CD4-positive, alpha-beta T cell (primary cell): Measurements from ENCODE around the gene ADAD1. TPM values are rescaled to one million over a fixed set of nuclear protein-coding genes. Genes with fewer than 3 reads are reported as not detected.

Source experiments
- ATAC-seq: fragments of 200-7000 bp; cut with Tn5 transposase; one replicate; pipeline ENCODE4 v1.10.0; 2022; ENCODE audit warnings: mild to moderate bottlenecking; ENCODE audit not compliant: poor library complexity
- CTCF ChIA-PET: fragments of 350-600 bp; sonication (Branson Sonifier 250); formaldehyde crosslinking; loops from one replicate; lab custom pipeline; 2021; ENCODE audit warnings: antibody characterized with exemption, inconsistent platforms; lab: Charles Lee
- POLR2A ChIA-PET: fragments of 350-600 bp; sonication (Branson Sonifier 250); formaldehyde crosslinking; loops from one replicate; lab custom pipeline; 2021; ENCODE audit warnings: antibody characterized with exemption, inconsistent platforms; lab: Charles Lee
- DNase-seq, 14 experiments: peaks; one replicate each; pipeline ENCODE4 v3.0.0-alpha.2; 2013 to 2020; ENCODE audit warnings: mixed read lengths in 2 of 14
- H3K27ac ChIP-seq, 2 donors: one replicate each; pipeline versions ENCODE4 v1.5.1 to v1.7.0; 2013; ENCODE audit warnings: low read length in 2 of 2, low read depth in 1 of 2, mild to moderate bottlenecking in 1 of 2
- H3K27me3 ChIP-seq, 2 experiments: 1 replicate in 1 of 2; 2 replicates in 1 of 2; pipeline versions ENCODE4 v1.6.1 to v1.7.0; 2013; ENCODE audit warnings: low read length in 2 of 2, control low read depth in 1 of 2, mild to moderate bottlenecking in 1 of 2, moderate library complexity in 1 of 2; ENCODE audit not compliant: insufficient read depth in 2 of 2, control insufficient read depth in 1 of 2
- H3K36me3 ChIP-seq: one replicate; pipeline ENCODE4 v1.6.1; 2013; ENCODE audit warnings: low read length, control low read depth; ENCODE audit not compliant: insufficient read depth
- H3K4me1 ChIP-seq: one replicate; pipeline ENCODE4 v1.6.1; 2013; ENCODE audit warnings: low read length, control low read depth; ENCODE audit not compliant: insufficient read depth
- H3K4me3 ChIP-seq: one replicate; pipeline ENCODE4 v1.5.1; 2013; ENCODE audit warnings: mild to moderate bottlenecking, low read length, moderate library complexity
- H3K9me3 ChIP-seq, 2 experiments: 1 replicate in 1 of 2; 2 replicates in 1 of 2; pipeline versions ENCODE4 v1.6.1 to v1.7.0; 2013; ENCODE audit warnings: low read length in 2 of 2, mild to moderate bottlenecking in 2 of 2, control low read depth in 1 of 2, moderate library complexity in 1 of 2; ENCODE audit not compliant: control insufficient read depth in 1 of 2, insufficient read depth in 1 of 2
- H3K27ac Mint-ChIP-seq: one replicate; pipeline ENCODE4 v1.8.0; 2020; ENCODE audit warnings: mixed read lengths
- H3K27me3 Mint-ChIP-seq: one replicate; pipeline ENCODE4 v1.8.0; 2021; ENCODE audit warnings: mixed read lengths
- H3K36me3 Mint-ChIP-seq: one replicate; pipeline ENCODE4 v1.8.0; 2021; ENCODE audit warnings: low read depth, mixed read lengths
- H3K4me1 Mint-ChIP-seq: one replicate; pipeline ENCODE4 v1.8.0; 2021; ENCODE audit warnings: low read depth, mixed read lengths
- H3K4me3 Mint-ChIP-seq: one replicate; pipeline ENCODE4 v1.8.0; 2020; ENCODE audit warnings: mild to moderate bottlenecking, mixed read lengths
- H3K9me3 Mint-ChIP-seq: one replicate; pipeline ENCODE4 v1.8.0; 2020; ENCODE audit warnings: mixed read lengths
- CTCF ChIP-seq: fragments of 200-600 bp; IDR thresholded peaks from one replicate; pipeline ENCODE4 v1.8.0; 2022; ENCODE audit warnings: antibody characterized with exemption, mild to moderate bottlenecking
- intact Hi-C, 2 experiments: fragments of 100-400 bp; cut with DNase I in 1 of 2; cut with micrococcal nuclease in 1 of 2; formaldehyde crosslinking; loops; one replicate each; pipeline versions ENCODE4 v1.15.1 to v1.9.0; 2023 to 2025; cut with DNase I, micrococcal nuclease
- polyA plus RNA-seq, 2 donors: library from polyadenylated mRNA; unstranded; fragments of 120-200 nt; gene quantifications; one replicate each; pipeline ENCODE4 v1.2.1, GENCODE V29; 2013
- total RNA-seq, 174 experiments: library from RNA in 2 of 174; stranded (reverse) in 2 of 174; gene quantifications; one replicate each; pipeline ENCODE4 v1.2.3 and lab custom pipeline; 2021 to 2026

The ADAD1 gene
- total RNA-seq, result not detected
- not detected for polyA plus RNA-seq (2013, experiment 1 of 2)
- not detected for polyA plus RNA-seq (2013, experiment 2 of 2)
- 0 to 0.16 (median 0) reads per million in 172 experiments for total RNA-seq (lab: John Stamatoyannopoulos, UW)

- no peak within 1 kb of the TSS for H3K4me3 Mint-ChIP-seq
- CTCF ChIA-PET, result no interaction called here
- TF ChIP-seq CTCF, result no peak
- DNase-seq (no peak), ATAC-seq (no peak)
- POLR2A ChIA-PET, result no interaction called here
- no peaks in the 10 kb centered on the region for H3K4me1 ChIP-seq
- H3K27me3 Mint-ChIP-seq, result no peaks in the 10 kb centered on the region
- no peaks in the 10 kb centered on the region for H3K36me3 ChIP-seq
- H3K27me3 ChIP-seq, result no peaks in the 10 kb centered on the region
- no peak within 1 kb of the TSS for H3K4me3 ChIP-seq
- H3K27ac ChIP-seq, result no peak within 1 kb of the TSS
- no peaks in the 10 kb centered on the region for H3K4me1 Mint-ChIP-seq
- H3K9me3 ChIP-seq, result peaks cover 0 to 7% of the 10 kb centered on the region in 2 experiments
- H3K36me3 Mint-ChIP-seq, result no peaks in the 10 kb centered on the region
- no peak within 1 kb of the TSS for H3K27ac Mint-ChIP-seq
- intact Hi-C loops, result no loop called here
- no peaks in the 10 kb centered on the region for H3K9me3 Mint-ChIP-seq
Observed at GRCh38 chr4:122378711-122379110, at the start of gene ADAD1. TSS of gene ADAD1 (plus strand) at chr4:122379011. CDS start at chr4:122380070, 1,059 bp downstream.

DNA sequence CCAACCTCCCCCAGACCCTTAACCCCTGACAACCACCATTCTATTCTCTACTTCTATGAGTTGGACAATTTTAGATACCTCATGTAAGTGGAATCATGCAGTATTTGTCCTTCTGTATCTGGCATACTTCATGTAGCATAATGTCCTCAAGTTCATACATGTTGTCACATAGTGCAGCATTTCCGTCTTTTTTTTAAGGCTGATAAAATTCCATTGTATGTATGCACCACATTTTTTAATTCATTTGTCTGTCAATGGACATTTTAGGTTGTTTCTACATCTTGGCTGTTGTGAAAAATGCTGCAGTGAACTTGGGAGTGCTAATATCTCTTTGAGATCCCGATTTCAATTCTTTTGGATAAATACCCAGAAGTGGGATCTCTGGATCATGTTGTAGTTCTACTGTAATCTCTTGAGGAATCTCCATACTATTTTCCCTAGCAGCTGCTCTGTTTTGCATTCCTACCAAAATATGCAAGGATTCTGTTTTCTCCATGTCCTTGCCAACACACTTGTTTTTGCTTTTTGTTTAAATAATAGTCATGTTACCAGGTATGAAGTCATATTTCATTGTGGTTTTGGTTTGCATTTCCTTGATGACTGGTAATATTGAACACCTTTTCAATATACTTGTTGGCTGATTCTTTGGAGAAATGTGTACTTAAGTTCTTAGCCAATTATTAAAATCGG lies 48.8 kb upstream of the ADAD1 start:
- H3K27me3 Mint-ChIP-seq, result no peaks in the 10 kb centered on the region
- CTCF ChIA-PET, result no interaction called here
- H3K36me3 Mint-ChIP-seq, result peaks cover 78% of the 10 kb centered on the region

DNA sequence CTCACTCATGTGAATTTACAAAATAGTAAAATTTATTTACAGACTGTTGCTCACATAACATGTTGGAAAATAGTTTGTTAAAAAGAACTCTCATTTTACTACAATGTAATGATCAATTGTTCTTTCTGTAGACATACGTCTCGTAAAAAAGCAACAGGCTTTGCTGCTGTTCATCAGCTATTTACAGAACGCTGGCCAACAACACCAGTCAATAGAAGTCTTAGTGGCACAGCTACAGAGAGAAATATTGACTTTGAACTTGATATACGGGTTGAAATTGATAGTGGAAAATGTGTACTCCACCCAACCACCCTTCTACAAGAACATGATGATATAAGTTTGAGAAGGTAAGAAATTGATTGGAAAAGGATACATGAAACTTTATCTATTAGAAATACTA lies 47.6 kb upstream of the ADAD1 start:
- intact Hi-C loops, result no loop called here
- Mint-ChIP-seq H3K4me1 (no peaks in the 10 kb centered on the region), H3K4me3 (no peak overlapping the region), H3K27ac (no peak overlapping the region), H3K27me3 (no peaks in the 10 kb centered on the region), H3K36me3 (peaks cover 85% of the 10 kb centered on the region), H3K9me3 (no peaks in the 10 kb centered on the region)
- no peaks in the 10 kb centered on the region for H3K9me3 ChIP-seq
- H3K4me3 ChIP-seq, result no peak overlapping the region
- peaks cover 70% of the 10 kb centered on the region for H3K36me3 ChIP-seq
- TF ChIP-seq CTCF, result no peak
- no peaks in the 10 kb centered on the region for H3K27me3 ChIP-seq
- no peaks in the 10 kb centered on the region for H3K4me1 ChIP-seq
- POLR2A ChIA-PET, result no interaction called here
- DNase-seq (no peak), ATAC-seq (no peak)
- no peak overlapping the region for H3K27ac ChIP-seq
- CTCF ChIA-PET, result no interaction called here

More for the DNA sequence above, 48.8 kb upstream of the ADAD1 start:
- TF ChIP-seq CTCF, result no peak
- Mint-ChIP-seq H3K4me1 (no peaks in the 10 kb centered on the region), H3K4me3 (no peak overlapping the region), H3K9me3 (no peaks in the 10 kb centered on the region), H3K27ac (no peak overlapping the region)
- ATAC-seq, result no peak
- no peak overlapping the region for H3K4me3 ChIP-seq
- no peaks in the 10 kb centered on the region for H3K27me3 ChIP-seq
- no peak for DNase-seq
- H3K4me1 ChIP-seq, result no peaks in the 10 kb centered on the region
- POLR2A ChIA-PET, result no interaction called here
- H3K36me3 ChIP-seq, result peaks cover 66% of the 10 kb centered on the region
- H3K9me3 ChIP-seq, result no peaks in the 10 kb centered on the region
- H3K27ac ChIP-seq, result no peak overlapping the region
- intact Hi-C loops, result loop anchor here in 1 of 2 experiments (5.0 kb wide), 1 partner anchor 138 kb away; no protein-coding TSS in a partner anchor
